Stimulated activated naive CD8-positive, alpha-beta T cell treated with anti-CD3 and anti-CD28 coated beads, Interleukin-15, amount 100 ng/mL, for 72 hours (primary cell): ENCODE results near the gene ZNF628.
A peak's percentile ranks its signal among the peaks of the same experiment; 100 is the strongest.

Experiments used
- ATAC-seq: fragments of 150-1000 bp; cut with Tn5 transposase; 2 replicates; pipeline ENCODE4 v1.10.0; 2021; ENCODE audit warnings: mild to moderate bottlenecking, moderate library complexity
- DNase-seq, 2 donors: peaks; one replicate each; pipeline ENCODE4 v3.0.0; 2021 to 2022
- H3K27ac Mint-ChIP-seq, 2 donors: one replicate each; pipeline ENCODE4 v1.8.0; 2022; ENCODE audit warnings: mild to moderate bottlenecking in 2 of 2, mixed read lengths in 2 of 2, moderate library complexity in 2 of 2
- H3K27me3 Mint-ChIP-seq: one replicate; pipeline ENCODE4 v1.8.0; 2022; ENCODE audit warnings: mixed read lengths
- H3K4me1 Mint-ChIP-seq: one replicate; pipeline ENCODE4 v1.8.0; 2022; ENCODE audit warnings: mild to moderate bottlenecking, mixed read lengths
- H3K4me3 Mint-ChIP-seq, 2 donors: one replicate each; pipeline ENCODE4 v1.8.0; 2022; ENCODE audit warnings: mild to moderate bottlenecking in 2 of 2, mixed read lengths in 2 of 2, moderate library complexity in 1 of 2
- H3K9me3 Mint-ChIP-seq, 2 donors: one replicate each; pipeline ENCODE4 v1.8.0; 2022; ENCODE audit warnings: mixed read lengths in 2 of 2

Gene ZNF628

DNA sequence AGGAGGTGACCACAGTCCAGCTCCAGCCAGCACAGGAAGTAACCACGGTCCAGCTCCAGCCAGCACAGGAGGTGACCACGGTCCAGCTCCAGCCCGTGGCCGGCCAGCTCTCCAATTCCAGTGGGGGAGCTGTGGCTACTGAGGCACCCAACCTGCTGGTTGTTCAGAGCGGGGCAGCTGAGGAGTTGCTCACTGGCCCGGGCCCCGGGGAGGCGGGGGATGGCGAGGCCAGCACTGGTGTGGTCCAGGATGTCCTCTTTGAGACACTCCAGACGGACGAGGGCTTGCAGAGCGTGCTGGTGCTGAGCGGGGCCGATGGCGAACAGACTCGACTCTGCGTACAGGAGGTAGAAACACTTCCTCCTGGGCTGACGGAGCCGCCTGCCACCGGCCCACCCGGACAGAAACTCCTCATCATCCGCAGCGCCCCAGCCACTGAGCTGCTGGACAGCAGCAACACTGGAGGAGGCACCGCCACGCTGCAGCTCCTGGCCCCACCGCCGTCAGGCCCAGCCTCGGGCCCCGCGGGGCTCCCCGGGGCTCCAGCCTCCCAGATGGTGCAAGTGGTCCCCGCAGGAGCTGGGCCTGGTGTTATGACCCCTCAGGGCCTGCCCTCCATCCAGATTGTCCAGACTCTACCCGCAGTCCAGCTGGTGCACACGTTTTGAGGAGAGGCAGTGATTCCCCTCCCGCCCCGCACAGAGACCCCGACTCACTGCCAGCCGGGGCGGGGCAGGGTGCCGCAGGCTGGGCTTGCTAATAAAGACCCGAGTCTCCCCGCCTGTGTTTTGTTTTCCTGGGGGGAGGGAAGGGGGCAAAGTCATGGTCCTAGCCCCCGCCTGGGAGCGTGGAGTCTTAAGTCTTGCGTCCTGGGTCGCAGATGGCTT, 7.5 kb downstream of the ZNF628 start:
- H3K27me3 Mint-ChIP-seq, result no peaks in the 10 kb centered on the region
- no peaks in the 10 kb centered on the region for H3K9me3 Mint-ChIP-seq
- DNase-seq, result no peak
- ATAC-seq, result no peak
- H3K4me1 Mint-ChIP-seq, result peaks cover 51% of the 10 kb centered on the region
- H3K4me3 Mint-ChIP-seq, result peak overlapping the region; percentile 87
- no peak overlapping the region for H3K27ac Mint-ChIP-seq

GRCh38 chr19:55484593-55485438, 8.4 kb downstream of the ZNF628 start, which contains the start of gene NAT14:
Gene NAT14 (plus strand): TSS chr19:55485188. CDS start chr19:55485709, 521 bp downstream.
- peak; percentile 63 to 67 for DNase-seq
- no peaks in the 10 kb centered on the region for H3K9me3 Mint-ChIP-seq
- H3K4me1 Mint-ChIP-seq, result peaks cover 42% of the 10 kb centered on the region

GRCh38 chr19:55485439-55486011, 9.1 kb downstream of the ZNF628 start:
- DNase-seq (no peak), ATAC-seq (peak; percentile 1)
- Mint-ChIP-seq H3K9me3 (no peaks in the 10 kb centered on the region), H3K4me3 (peak overlapping the region; percentile 87), H3K27me3 (no peaks in the 10 kb centered on the region), H3K27ac (peak overlapping the region; percentile 78 to 83), H3K4me1 (peaks cover 39% of the 10 kb centered on the region)

More at GRCh38 chr19:55484593-55485438, 8.4 kb downstream of the ZNF628 start, which contains the start of gene NAT14:
- Mint-ChIP-seq H3K4me3 (peak within 1 kb of the TSS; percentile 87), H3K27me3 (no peaks in the 10 kb centered on the region), H3K27ac (peak within 1 kb of the TSS; percentile 78 to 83)
- ATAC-seq, result peak; percentile 66

GRCh38 chr19:55486043-55486970, 9.9 kb downstream of the ZNF628 start:
- Mint-ChIP-seq H3K9me3 (no peaks in the 10 kb centered on the region), H3K4me3 (peak overlapping the region; percentile 87), H3K4me1 (peaks cover 39% of the 10 kb centered on the region), H3K27me3 (peaks cover 1% of the 10 kb centered on the region), H3K27ac (peak overlapping the region in 1 of 2 donors; percentile 27)
- peak; percentile 11 for ATAC-seq
- no peak for DNase-seq

- no peak for DNase-seq
- Mint-ChIP-seq H3K27ac (peak overlapping the region in 1 of 2 donors; percentile 79), H3K4me1 (peaks cover 39% of the 10 kb centered on the region), H3K9me3 (no peaks in the 10 kb centered on the region), H3K27me3 (peaks cover 11% of the 10 kb centered on the region), H3K4me3 (peak overlapping the region; percentile 45 to 61)
- ATAC-seq, result no peak
Observed at GRCh38 chr19:55486971-55487923, 10.8 kb downstream of the ZNF628 start.

DNA sequence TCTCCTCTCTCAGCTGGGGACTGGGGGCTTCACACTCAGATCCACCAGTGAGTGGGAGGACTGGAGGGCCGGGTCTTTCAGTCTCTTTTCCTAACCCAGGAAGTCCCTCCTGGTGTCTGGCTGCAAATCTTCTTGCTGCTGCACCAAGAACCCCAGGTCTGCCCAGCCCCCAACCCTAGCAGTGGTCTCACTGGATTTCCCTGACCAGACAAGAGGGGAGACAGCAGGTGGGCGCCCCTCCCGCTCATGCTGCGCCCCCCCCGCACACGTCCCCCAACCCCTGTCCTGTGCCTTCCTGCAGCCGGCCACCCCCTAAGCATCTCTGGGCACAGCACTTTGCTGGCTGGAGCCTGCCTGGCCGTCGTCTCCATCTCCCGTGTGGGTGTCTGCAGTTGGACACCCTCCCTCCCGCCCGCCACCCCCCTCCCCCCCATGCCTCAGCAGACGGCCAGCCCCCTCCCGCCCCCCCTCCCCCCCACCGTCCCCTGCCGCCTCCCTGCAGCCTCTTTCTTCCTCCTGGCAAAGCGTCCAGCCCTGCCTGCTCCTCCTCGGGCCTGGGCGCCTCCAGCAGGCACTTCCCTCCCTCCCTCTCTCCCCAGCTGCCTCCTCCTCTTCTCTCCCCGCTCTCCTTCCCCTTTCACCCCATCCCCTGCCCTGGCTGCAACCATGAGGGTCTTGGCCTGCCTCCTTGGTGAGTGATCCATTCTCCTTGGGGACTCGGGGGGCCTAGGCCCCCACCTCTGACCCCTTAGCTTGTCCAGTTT, 11.7 kb downstream of the ZNF628 start, which contains the start of gene SSC5D:
TSS of gene SSC5D (plus strand) at position 513 of the 764 bp plus-strand sequence. CDS start at position 667, 154 bp downstream.
- Mint-ChIP-seq H3K4me3 (peak within 1 kb of the TSS; percentile 32 to 61), H3K4me1 (peaks cover 39% of the 10 kb centered on the region), H3K27me3 (peaks cover 19% of the 10 kb centered on the region), H3K9me3 (no peaks in the 10 kb centered on the region), H3K27ac (peak within 1 kb of the TSS; percentile 25 to 79)
- ATAC-seq, result no peak
- DNase-seq, result no peak

DNA sequence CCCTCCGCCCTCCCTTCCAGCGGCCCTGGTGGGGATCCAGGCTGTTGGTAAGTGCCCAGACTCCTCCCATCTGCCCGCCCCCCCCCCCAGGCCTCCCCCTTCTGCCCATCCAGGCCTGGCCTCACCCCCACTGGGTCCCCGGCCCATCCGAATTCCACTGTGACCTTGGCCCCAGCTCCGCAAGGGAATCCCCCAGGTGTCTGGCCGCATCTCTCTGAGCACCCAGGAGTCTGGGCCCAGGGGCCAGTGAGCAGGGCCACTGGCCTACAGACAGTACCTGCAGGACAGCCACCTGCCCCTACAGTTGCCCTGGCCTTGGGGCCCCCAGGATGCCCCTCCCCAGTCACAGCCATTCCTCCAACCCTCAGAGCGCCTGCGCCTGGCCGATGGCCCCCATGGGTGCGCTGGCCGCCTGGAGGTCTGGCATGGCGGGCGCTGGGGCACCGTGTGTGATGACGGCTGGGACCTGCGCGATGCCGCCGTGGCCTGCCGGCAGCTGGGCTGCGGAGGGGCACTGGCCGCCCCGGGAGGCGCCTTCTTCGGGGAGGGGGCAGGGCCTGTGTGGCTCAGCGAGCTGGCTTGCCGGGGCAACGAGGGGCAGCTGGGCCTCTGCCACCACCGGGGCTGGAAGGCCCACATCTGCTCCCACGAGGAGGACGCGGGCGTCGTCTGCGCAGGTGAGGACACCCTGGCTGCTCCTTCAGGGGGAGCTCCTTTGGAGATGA, 12.7 kb downstream of the ZNF628 start:
- H3K4me1 Mint-ChIP-seq, result peaks cover 41% of the 10 kb centered on the region
- H3K27ac Mint-ChIP-seq, result peak overlapping the region in 1 of 2 donors; percentile 25
- H3K9me3 Mint-ChIP-seq, result no peaks in the 10 kb centered on the region
- H3K27me3 Mint-ChIP-seq, result peaks cover 22% of the 10 kb centered on the region
- no peak overlapping the region for H3K4me3 Mint-ChIP-seq
- ATAC-seq, result no peak
- no peak for DNase-seq

DNA sequence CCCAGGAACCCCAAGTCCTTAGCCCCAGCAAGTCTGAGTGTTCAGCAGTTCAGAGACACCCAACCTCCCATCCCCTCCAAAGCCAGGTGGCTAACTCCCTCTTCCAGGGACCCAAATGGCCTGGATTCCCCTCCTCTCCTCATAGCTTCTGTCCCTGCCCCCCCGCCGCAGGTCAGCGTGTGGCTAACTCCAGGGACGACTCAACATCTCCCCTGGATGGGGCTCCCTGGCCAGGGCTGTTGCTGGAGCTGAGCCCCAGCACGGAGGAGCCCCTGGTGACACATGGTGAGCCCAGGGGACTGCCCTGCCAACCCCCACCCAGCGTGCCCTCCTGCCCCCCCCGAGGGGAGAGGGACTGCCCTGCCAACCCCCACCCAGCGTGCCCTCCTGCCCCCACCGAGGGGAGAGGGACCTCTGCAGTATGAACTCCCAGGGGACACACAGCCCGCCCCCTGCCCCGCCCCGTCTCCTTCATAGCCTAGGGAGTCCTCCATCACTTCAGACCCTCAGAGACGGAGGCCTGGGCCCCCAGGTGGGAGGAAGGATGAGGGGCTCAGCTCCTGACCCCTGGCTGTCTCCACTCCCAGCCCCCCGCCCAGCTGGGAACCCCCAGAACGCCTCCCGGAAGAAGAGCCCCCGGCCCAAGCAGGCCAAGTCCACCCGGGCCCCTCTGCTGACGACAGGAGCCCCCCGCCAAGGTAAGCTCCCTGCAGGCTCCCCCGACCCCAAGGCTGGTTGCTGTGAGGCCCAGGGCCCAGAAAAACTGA, 13.5 kb downstream of the ZNF628 start:
- no peak for DNase-seq
- Mint-ChIP-seq H3K27me3 (peaks cover 22% of the 10 kb centered on the region), H3K4me3 (no peak overlapping the region), H3K27ac (no peak overlapping the region), H3K9me3 (no peaks in the 10 kb centered on the region), H3K4me1 (peaks cover 43% of the 10 kb centered on the region)
- ATAC-seq, result peak; percentile 16

- peak overlapping the region in 1 of 2 donors; percentile 12 for H3K27ac Mint-ChIP-seq
- DNase-seq, result no peak
- H3K9me3 Mint-ChIP-seq, result no peaks in the 10 kb centered on the region
- H3K4me1 Mint-ChIP-seq, result peaks cover 37% of the 10 kb centered on the region
- ATAC-seq, result no peak
- H3K27me3 Mint-ChIP-seq, result peaks cover 22% of the 10 kb centered on the region
- no peak overlapping the region for H3K4me3 Mint-ChIP-seq
Observed at GRCh38 chr19:55490478-55491432, 14.3 kb downstream of the ZNF628 start.

DNA sequence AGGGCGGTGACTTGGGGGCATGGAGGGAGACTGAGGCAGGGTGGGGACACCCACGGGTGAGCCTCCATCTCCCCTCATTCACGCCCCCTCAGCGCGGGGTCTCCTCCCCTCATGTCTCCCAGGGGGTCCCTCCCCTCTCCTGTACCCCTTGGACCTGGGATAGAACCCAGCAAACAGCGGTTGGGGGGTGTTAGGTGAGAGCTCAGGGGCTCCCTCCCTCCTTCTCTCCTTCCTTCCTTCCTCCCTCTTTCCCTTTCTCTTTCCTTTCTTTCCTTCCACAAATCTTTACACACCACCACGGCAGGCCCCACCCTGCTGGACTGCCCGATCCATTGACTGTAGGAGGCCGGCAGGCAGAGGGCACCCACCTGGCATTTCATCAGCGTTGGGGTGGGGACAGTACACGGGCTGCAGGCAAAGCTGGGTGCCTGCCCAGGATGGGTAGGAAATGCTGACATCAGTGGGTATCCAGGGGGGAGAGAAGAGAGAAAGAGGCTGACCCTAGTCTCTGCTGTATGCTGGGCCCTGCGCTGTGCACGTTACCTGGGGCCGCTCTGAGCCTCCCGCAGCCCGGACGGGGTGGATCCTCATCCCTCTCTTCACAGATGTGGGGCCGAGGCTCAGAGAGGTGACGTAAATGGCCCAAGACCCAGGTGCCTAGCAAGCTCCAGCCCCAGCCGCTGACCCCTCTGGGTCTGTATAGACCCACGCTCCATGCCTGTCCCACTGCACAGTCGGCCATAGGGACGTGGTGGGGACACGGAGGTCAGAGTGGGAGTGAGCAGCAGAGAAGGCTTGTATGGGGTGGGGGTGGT, 15.3 kb downstream of the ZNF628 start:
- H3K27me3 Mint-ChIP-seq, result peaks cover 22% of the 10 kb centered on the region
- no peak overlapping the region for H3K27ac Mint-ChIP-seq
- no peak overlapping the region for H3K4me3 Mint-ChIP-seq
- ATAC-seq (no peak), DNase-seq (no peak)
- no peaks in the 10 kb centered on the region for H3K9me3 Mint-ChIP-seq
- peaks cover 29% of the 10 kb centered on the region for H3K4me1 Mint-ChIP-seq
